PFSK-1 (cell line): ENCODE data around the gene FUBP3.

Experiments used
- FOXP2 ChIP-seq: optimal IDR thresholded peaks from 2 replicates; pipeline ENCODE3; 2011; ENCODE audit warnings: borderline replicate concordance, control low read depth, inconsistent platforms; ENCODE audit not compliant: insufficient read depth; ENCODE audit errors: extremely low read length, extremely low read depth
- POLR2AphosphoS5 ChIP-seq: IDR thresholded peaks from 2 replicates; pipeline ENCODE4 v1.6.1; 2012; ENCODE audit warnings: low read depth, mild to moderate bottlenecking, control low read depth, low read length, moderate library complexity
- SIN3A ChIP-seq: IDR thresholded peaks from 2 replicates; pipeline ENCODE4 v1.6.1; 2012; ENCODE audit warnings: mild to moderate bottlenecking, low read length, moderate library complexity, borderline replicate concordance; ENCODE audit not compliant: insufficient read depth
- TAF1 ChIP-seq: IDR thresholded peaks from 2 replicates; pipeline ENCODE4 v1.6.1; 2012; ENCODE audit warnings: low read length, control low read depth, borderline replicate concordance; ENCODE audit not compliant: insufficient read depth
- TF ChIP-seq, protein P1 (sequence below), 2 experiments: IDR thresholded peaks; 2 replicates each; pipeline versions ENCODE4 v1.6.1 to v1.8.0; 2011 to 2012; ENCODE audit warnings: low read depth in 2 of 2, low read length in 2 of 2, control low read depth in 1 of 2, inconsistent platforms in 1 of 2, mild to moderate bottlenecking in 1 of 2, moderate library complexity in 1 of 2; ENCODE audit not compliant: insufficient read depth in 1 of 2

FUBP3 gene

DNA sequence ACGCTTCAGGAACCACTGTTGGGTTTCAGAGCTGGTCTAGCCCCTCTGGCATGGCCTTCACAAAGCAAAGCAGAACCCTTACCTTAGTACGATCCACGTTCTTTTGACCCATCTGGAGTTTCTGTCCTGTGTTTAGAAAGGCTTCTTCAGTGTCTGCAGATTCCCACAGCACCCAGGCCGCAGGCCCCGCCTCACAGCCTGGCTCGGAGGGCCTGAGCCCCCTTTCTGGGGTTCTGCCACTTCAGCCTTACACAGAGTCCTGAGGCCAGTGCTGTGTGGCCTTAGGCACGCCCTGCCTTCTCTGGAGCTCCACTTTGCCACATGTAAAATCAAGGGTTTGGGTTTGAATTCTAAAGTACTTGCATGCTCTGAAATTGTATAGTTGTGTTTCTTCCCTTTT, 53.5 kb downstream of the FUBP3 start:
- TF ChIP-seq TAF1 = no peak
- no peak for TF ChIP-seq FOXP2
- TF ChIP-seq, protein P1, sequence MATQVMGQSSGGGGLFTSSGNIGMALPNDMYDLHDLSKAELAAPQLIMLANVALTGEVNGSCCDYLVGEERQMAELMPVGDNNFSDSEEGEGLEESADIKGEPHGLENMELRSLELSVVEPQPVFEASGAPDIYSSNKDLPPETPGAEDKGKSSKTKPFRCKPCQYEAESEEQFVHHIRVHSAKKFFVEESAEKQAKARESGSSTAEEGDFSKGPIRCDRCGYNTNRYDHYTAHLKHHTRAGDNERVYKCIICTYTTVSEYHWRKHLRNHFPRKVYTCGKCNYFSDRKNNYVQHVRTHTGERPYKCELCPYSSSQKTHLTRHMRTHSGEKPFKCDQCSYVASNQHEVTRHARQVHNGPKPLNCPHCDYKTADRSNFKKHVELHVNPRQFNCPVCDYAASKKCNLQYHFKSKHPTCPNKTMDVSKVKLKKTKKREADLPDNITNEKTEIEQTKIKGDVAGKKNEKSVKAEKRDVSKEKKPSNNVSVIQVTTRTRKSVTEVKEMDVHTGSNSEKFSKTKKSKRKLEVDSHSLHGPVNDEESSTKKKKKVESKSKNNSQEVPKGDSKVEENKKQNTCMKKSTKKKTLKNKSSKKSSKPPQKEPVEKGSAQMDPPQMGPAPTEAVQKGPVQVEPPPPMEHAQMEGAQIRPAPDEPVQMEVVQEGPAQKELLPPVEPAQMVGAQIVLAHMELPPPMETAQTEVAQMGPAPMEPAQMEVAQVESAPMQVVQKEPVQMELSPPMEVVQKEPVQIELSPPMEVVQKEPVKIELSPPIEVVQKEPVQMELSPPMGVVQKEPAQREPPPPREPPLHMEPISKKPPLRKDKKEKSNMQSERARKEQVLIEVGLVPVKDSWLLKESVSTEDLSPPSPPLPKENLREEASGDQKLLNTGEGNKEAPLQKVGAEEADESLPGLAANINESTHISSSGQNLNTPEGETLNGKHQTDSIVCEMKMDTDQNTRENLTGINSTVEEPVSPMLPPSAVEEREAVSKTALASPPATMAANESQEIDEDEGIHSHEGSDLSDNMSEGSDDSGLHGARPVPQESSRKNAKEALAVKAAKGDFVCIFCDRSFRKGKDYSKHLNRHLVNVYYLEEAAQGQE (IDR thresholded peaks at IDR 0.05; ENCODE audit: insufficient read depth in 1 of 2, low read depth in 2 of 2, low read length in 2 of 2) = no peak
- TF ChIP-seq SIN3A = no peak
- no peak for TF ChIP-seq POLR2AphosphoS5

DNA sequence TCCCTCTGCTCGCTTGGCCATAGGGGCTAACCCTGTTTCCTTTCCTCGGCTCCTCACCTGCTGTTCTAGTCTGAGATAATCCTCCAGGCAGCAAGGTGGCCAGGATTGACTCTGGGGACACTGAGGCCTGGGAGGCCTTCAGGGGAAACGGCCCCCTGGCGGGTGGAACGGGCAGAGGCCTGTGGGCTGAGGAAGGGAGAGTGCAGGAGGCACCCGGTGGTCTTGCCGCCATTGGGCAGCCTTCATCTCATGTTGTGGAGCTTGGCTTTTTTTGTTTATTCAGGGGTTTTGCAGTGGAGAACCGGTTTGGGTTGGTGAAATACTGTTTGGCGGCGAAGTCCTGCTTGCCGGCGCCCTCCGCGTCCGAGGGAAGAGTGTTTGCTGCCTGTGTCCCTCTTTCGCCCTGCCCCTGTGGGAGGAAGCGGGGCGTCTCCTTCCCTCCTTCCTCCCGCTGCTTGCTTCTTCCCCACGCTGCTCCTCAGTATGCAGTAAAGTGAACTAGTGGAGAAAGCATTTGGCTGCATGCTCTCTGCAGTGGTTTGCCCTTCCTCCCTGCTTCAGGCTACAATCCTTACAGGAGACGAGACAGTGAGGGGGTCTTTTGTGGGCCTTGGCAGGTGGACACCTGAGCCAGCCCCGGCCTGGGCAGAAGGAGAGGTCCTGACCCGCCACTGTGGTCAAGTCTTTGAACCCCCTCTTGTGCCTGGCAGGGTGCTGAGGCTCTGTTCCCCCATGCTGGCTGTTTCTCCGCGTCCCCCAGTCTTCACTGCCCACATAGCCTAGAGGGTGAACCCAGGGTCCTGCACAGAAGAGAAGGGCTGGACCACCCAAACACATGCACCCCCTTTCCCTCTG, 54.2 kb downstream of the FUBP3 start:
- TF ChIP-seq SIN3A (no peak), TAF1 (no peak), POLR2AphosphoS5 (no peak), FOXP2 (no peak)
- TF ChIP-seq, protein P1 (IDR thresholded peaks at IDR 0.05; ENCODE audit: insufficient read depth in 1 of 2, low read depth in 2 of 2, low read length in 2 of 2) = no peak

DNA sequence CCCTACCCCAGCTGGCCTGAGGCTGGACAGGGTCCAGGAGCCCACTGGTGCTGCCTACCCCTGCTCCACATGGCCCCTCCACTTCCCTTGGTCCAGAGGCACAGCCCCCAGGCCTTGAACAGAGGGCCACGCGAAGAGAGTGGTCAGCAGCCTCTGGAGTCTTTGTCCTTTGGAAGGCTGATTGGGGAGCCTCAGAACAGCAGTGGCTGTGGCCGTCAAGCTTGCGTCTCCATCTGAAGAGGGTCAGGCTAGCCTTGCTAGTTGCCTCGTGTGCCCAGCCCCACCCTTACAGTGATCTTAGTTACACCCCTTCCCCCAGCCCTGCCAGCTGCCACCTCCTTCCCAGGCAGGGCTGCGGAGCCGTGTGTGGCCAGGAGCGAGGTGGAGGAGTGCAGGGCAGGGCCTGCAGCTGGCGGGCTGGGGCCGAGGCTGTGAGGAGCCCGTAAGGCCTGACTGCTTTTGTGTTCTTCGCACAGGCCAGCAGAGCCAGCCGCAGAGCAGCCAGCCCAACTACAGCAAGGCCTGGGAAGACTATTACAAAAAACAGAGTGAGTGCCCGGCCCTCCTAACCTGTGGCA, 54.9 kb downstream of the FUBP3 start:
- TF ChIP-seq TAF1 (no peak), SIN3A (no peak), POLR2AphosphoS5 (no peak), FOXP2 (no peak)
- TF ChIP-seq, protein P1 (IDR thresholded peaks at IDR 0.05; ENCODE audit: insufficient read depth in 1 of 2, low read depth in 2 of 2, low read length in 2 of 2) = no peak

DNA sequence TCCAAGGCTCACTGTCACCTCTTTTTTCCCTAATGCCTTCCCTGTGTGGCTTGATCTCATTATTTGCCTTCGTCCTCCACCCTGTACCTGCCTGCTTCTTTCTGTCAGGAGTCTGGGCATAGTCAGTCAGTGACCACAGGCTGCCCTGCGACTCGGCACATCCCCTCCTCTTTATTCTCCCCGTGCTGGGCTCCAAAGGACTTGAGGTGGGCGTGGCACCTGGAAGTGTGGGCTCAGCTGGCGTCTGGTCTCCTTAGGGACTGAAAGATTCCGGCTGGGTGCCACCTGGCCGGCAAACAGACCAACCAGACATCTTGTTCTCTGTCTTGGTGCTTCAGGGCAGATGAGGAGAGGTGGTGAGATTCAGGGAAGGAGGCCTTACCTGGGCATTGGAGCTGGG, 55.4 kb downstream of the FUBP3 start:
- no peak for TF ChIP-seq SIN3A
- TF ChIP-seq, protein P1 (IDR thresholded peaks at IDR 0.05; ENCODE audit: insufficient read depth in 1 of 2, low read depth in 2 of 2, low read length in 2 of 2) = no peak
- TF ChIP-seq POLR2AphosphoS5 = no peak
- TF ChIP-seq TAF1 = no peak
- no peak for TF ChIP-seq FOXP2
